ENCODE data around the gene IRF7. TPM values are rescaled to one million over a fixed set of nuclear protein-coding genes. Genes with fewer than 3 reads are reported as not detected.

The IRF7 gene
- total RNA-seq, 6 donors from 2014 or later, result 32.6 to 123 (median 56.2) TPM

- no peak overlapping the region for H3K27ac ChIP-seq
- peaks cover 0 to 42% (median 21%) of the 10 kb centered on the region in 4 donors for H3K27me3 ChIP-seq
- no peaks in the 10 kb centered on the region for H3K9me3 ChIP-seq
- TF ChIP-seq EP300 (IDR thresholded peaks at IDR 0.05) (no peak), POLR2AphosphoS5 (IDR thresholded peaks at IDR 0.05) (no peak), CTCF (IDR thresholded peaks at IDR 0.05) (no peak), POLR2A (IDR thresholded peaks at IDR 0.05) (no peak)
- no peak for ATAC-seq (ENCODE audit: low FRiP score in 2 of 2)
- H3K36me3 ChIP-seq, result peaks cover 6 to 23% (median 15%) of the 10 kb centered on the region in 4 donors
- H3K4me1 ChIP-seq, result peaks cover 17 to 42% (median 27%) of the 10 kb centered on the region in 4 donors
- 48 to 49% methylated on average over 17 to 28 of the region's 69 CpGs for WGBS, 2 donors
- peak in 1 of 2 donors; percentile 83 for DNase-seq
- no peak overlapping the region for H3K4me3 ChIP-seq
Measured at GRCh38 chr11:640021-640706, 24.4 kb upstream of the IRF7 start.

GRCh38 chr11:639332-639955 lies 23.7 kb upstream of the IRF7 start:
- Histone ChIP-seq H3K9me3 (no peaks in the 10 kb centered on the region), H3K27me3 (peaks cover 0 to 42% (median 21%) of the 10 kb centered on the region in 4 donors), H3K36me3 (peaks cover 6 to 21% (median 13%) of the 10 kb centered on the region in 4 donors), H3K4me1 (peaks cover 17 to 42% (median 27%) of the 10 kb centered on the region in 4 donors), H3K4me3 (no peak overlapping the region), H3K27ac (no peak overlapping the region)
- DNase-seq (peak in 1 of 2 donors; percentile 86), ATAC-seq (ENCODE audit: low FRiP score in 2 of 2) (no peak)
- 40 to 61% methylated on average over 3 to 22 of the region's 80 CpGs for WGBS, 2 donors
- TF ChIP-seq EP300 (IDR thresholded peaks at IDR 0.05) (no peak), POLR2AphosphoS5 (IDR thresholded peaks at IDR 0.05) (no peak), POLR2A (IDR thresholded peaks at IDR 0.05) (no peak), CTCF (IDR thresholded peaks at IDR 0.05) (no peak)

GRCh38 chr11:638631-639331 lies 23.0 kb upstream of the IRF7 start:
- H3K36me3 ChIP-seq, result peaks cover 0 to 15% (median 7%) of the 10 kb centered on the region in 4 donors
- no peaks in the 10 kb centered on the region for H3K9me3 ChIP-seq
- DNase-seq, result no peak
- H3K4me1 ChIP-seq, result peaks cover 17 to 42% (median 27%) of the 10 kb centered on the region in 4 donors
- no peak overlapping the region for H3K4me3 ChIP-seq
- ATAC-seq (ENCODE audit: low FRiP score in 2 of 2), result no peak
- peaks cover 0 to 42% (median 21%) of the 10 kb centered on the region in 4 donors for H3K27me3 ChIP-seq
- WGBS, 2 donors, result 64 to 74% methylated on average over 26 to 27 of the region's 28 CpGs
- no peak overlapping the region for H3K27ac ChIP-seq
- TF ChIP-seq EP300 (IDR thresholded peaks at IDR 0.05) (no peak), POLR2A (IDR thresholded peaks at IDR 0.05) (no peak), POLR2AphosphoS5 (IDR thresholded peaks at IDR 0.05) (no peak), CTCF (IDR thresholded peaks at IDR 0.05) (no peak)

GRCh38 chr11:637593-638521 lies 22.1 kb upstream of the IRF7 start:
- TF ChIP-seq CTCF (IDR thresholded peaks at IDR 0.05), result no peak
- no peak for TF ChIP-seq POLR2AphosphoS5 (IDR thresholded peaks at IDR 0.05)
- TF ChIP-seq POLR2A (IDR thresholded peaks at IDR 0.05), result no peak
- no peak for TF ChIP-seq EP300 (IDR thresholded peaks at IDR 0.05)
- WGBS, 2 donors, result 45 to 50% methylated on average over 37 to 48 of the region's 55 CpGs
- Histone ChIP-seq H3K27me3 (peaks cover 0 to 42% (median 21%) of the 10 kb centered on the region in 4 donors), H3K4me3 (peak overlapping the region in 3 of 4 donors; percentile 28 to 35 (median 33)), H3K36me3 (peaks cover 0 to 8% (median 0%) of the 10 kb centered on the region in 4 donors), H3K4me1 (peaks cover 17 to 42% (median 27%) of the 10 kb centered on the region in 4 donors), H3K27ac (no peak overlapping the region), H3K9me3 (no peaks in the 10 kb centered on the region)
- ATAC-seq (ENCODE audit: low FRiP score in 2 of 2) (no peak), DNase-seq (peak in 1 of 2 donors; percentile 85)
